ENCODE data around the gene PTPRN2. TPM values are rescaled to one million over a fixed set of nuclear protein-coding genes. Genes with fewer than 3 reads are reported as not detected.

The PTPRN2 gene
- total and polyA plus RNA-seq, 2 of the 8 experiments (the other 6 are each of a cell fraction or from before 2014, with no cell fraction given): 2.6 to 4.5 TPM

DNA sequence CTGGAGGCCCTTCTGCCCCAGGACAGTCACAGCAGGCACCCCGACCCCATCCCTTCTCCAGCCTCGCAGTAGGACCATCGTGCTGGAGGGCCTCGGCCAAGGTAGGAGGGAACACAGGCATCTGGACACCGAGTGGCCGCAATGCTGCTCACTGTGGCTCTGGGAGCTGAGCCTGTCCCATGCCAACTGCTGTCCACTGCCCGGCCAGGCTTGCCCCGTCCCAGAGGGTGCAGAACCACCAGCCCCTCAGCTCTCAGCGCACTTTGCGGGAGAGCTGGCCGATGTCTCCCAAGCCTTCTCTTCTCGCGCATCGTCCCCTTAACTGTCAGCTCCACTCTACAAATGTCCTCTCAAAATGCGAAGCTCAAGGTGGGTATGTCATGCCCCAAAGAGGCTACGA is 197.2 kb downstream of the PTPRN2 start:
- Histone ChIP-seq H3K23ac (ENCODE audit: insufficient read length) (no peak overlapping the region), H3K4me2 (ENCODE audit: insufficient read depth in 1 of 2, low read depth in 2 of 2, low read length in 2 of 2) (no peak overlapping the region), H4K5ac (ENCODE audit: insufficient read length, low read depth, low read length) (no peak overlapping the region), H3K4me3 (ENCODE audit: extremely low read depth in 1 of 4, insufficient read depth in 2 of 4, low read depth in 3 of 4, low read length in 4 of 4) (no peak overlapping the region), H3K27me3 (replicated peaks in 1 of 4; ENCODE audit: control insufficient read depth in 3 of 4, extremely low read depth in 1 of 4, insufficient read depth in 3 of 4, low read length in 3 of 4) (no peaks in the 10 kb centered on the region; a peak in 2 of 7 replicates), H3K36me3 (ENCODE audit: control insufficient read depth in 2 of 4, insufficient read depth in 4 of 4, low read length in 3 of 4) (no peaks in the 10 kb centered on the region), H2BK20ac (ENCODE audit: low read length) (no peak overlapping the region), H2AK5ac (ENCODE audit: low read depth, low read length) (no peak overlapping the region), H2BK15ac (ENCODE audit: low read length) (no peak overlapping the region), H3K9ac (replicated peaks in 1 of 4; ENCODE audit: extremely low read depth in 1 of 4, low read depth in 3 of 4, low read length in 3 of 4) (no peak overlapping the region), H3K14ac (ENCODE audit: insufficient read length) (no peak overlapping the region), H3K56ac (replicated peaks; ENCODE audit: insufficient read length, low read depth, low read length) (no peak overlapping the region), H4K20me1 (replicated peaks in 1 of 2; ENCODE audit: control insufficient read depth in 1 of 2, insufficient read depth in 2 of 2, low read length in 2 of 2) (no peaks in the 10 kb centered on the region), H3K9me3 (ENCODE audit: insufficient read depth in 2 of 2, low read depth in 1 of 2, low read length in 1 of 2) (no peaks in the 10 kb centered on the region; a peak in 1 of 4 replicates), H3K23me2 (ENCODE audit: low read depth, low read length) (peaks cover 2% of the 10 kb centered on the region; the same call in 1 of the 2 replicates), H3K79me1 (ENCODE audit: low read depth, low read length) (no peaks in the 10 kb centered on the region), H4K91ac (replicated peaks; ENCODE audit: insufficient read length, low read length) (no peak overlapping the region), H2BK5ac (ENCODE audit: low read depth, low read length) (no peak overlapping the region), H2BK12ac (ENCODE audit: low read depth, low read length) (no peak overlapping the region), H3K18ac (ENCODE audit: extremely low read depth, low read length) (no peak overlapping the region), H3K79me2 (ENCODE audit: control insufficient read depth in 1 of 2, insufficient read depth in 2 of 2, low read length in 2 of 2) (no peaks in the 10 kb centered on the region), H2AFZ (ENCODE audit: low read length) (no peak overlapping the region), H4K8ac (ENCODE audit: extremely low read depth, insufficient read depth, low read length) (no peak overlapping the region; the same call in 1 of the 2 replicates), H2BK120ac (replicated peaks; ENCODE audit: low read depth, low read length) (no peak overlapping the region), H3K4me1 (replicated peaks in 1 of 4; ENCODE audit: control insufficient read depth in 3 of 4, insufficient read depth in 4 of 4, low read length in 3 of 4) (peaks cover 0 to 14% (median 7%) of the 10 kb centered on the region in 4 experiments; a peak in 5 of 7 replicates), H3K4ac (replicated peaks; ENCODE audit: insufficient read length, low read depth, low read length) (no peak overlapping the region), H3K27ac (ENCODE audit: low read depth, low read length) (no peak overlapping the region)
- POLR2A ChIA-PET (ENCODE audit: partially characterized antibody): no interaction called here
- 94% methylated on average over 16 of the region's 16 CpGs; no CpG with 5 or more reads in 1 of the 2 experiments for WGBS, 2 experiments (ENCODE audit: extremely low coverage in 1 of 2, insufficient coverage in 1 of 2, insufficient read length in 1 of 2, insufficient replicate concordance in 2 of 2, low coverage in 1 of 2, low lambda C conversion rate in 2 of 2, missing lambda C conversion rate in 1 of 2)
- no peak for FAIRE-seq
- no peak for TF ChIP-seq SIRT6 (IDR thresholded peaks at IDR 0.05; ENCODE audit: low read length)
- TF ChIP-seq BCL11A (IDR thresholded peaks at IDR 0.05; ENCODE audit: low read depth in 2 of 2, low read length in 2 of 2): no peak
- TF ChIP-seq FOSL1 (IDR thresholded peaks at IDR 0.05; ENCODE audit: insufficient read depth, low read depth, low read length): no peak
- TF ChIP-seq, protein P1, sequence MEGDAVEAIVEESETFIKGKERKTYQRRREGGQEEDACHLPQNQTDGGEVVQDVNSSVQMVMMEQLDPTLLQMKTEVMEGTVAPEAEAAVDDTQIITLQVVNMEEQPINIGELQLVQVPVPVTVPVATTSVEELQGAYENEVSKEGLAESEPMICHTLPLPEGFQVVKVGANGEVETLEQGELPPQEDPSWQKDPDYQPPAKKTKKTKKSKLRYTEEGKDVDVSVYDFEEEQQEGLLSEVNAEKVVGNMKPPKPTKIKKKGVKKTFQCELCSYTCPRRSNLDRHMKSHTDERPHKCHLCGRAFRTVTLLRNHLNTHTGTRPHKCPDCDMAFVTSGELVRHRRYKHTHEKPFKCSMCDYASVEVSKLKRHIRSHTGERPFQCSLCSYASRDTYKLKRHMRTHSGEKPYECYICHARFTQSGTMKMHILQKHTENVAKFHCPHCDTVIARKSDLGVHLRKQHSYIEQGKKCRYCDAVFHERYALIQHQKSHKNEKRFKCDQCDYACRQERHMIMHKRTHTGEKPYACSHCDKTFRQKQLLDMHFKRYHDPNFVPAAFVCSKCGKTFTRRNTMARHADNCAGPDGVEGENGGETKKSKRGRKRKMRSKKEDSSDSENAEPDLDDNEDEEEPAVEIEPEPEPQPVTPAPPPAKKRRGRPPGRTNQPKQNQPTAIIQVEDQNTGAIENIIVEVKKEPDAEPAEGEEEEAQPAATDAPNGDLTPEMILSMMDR (IDR thresholded peaks at IDR 0.05; ENCODE audit: control extremely low read depth in 1 of 3, insufficient read depth in 1 of 3, low read depth in 1 of 3, low read length in 3 of 3): no peak
- TF ChIP-seq RBBP5 (IDR thresholded peaks at IDR 0.05; ENCODE audit: borderline replicate concordance, low read depth, low read length): no peak
- TF ChIP-seq TEAD4 (IDR thresholded peaks at IDR 0.05; ENCODE audit: low read depth, low read length): no peak
- no peak for TF ChIP-seq CBX5 (IDR thresholded peaks at IDR 0.05; ENCODE audit: low read depth, low read length)
- DNase-seq (ENCODE audit: low read depth in 1 of 2, low spot score in 2 of 2): no peak
- CTCF ChIA-PET (ENCODE audit: partially characterized antibody): interaction anchor here (1.0 to 2.5 kb wide), 3 partner anchors 12 to 29 kb away, joined by 3 to 5 read pairs (median 4); no protein-coding TSS in a partner anchor

Data from H1 (cell line).